ENCODE results near the gene ZNF618.
A peak's percentile ranks its signal among the peaks of the same experiment; 100 is the strongest.

DNA sequence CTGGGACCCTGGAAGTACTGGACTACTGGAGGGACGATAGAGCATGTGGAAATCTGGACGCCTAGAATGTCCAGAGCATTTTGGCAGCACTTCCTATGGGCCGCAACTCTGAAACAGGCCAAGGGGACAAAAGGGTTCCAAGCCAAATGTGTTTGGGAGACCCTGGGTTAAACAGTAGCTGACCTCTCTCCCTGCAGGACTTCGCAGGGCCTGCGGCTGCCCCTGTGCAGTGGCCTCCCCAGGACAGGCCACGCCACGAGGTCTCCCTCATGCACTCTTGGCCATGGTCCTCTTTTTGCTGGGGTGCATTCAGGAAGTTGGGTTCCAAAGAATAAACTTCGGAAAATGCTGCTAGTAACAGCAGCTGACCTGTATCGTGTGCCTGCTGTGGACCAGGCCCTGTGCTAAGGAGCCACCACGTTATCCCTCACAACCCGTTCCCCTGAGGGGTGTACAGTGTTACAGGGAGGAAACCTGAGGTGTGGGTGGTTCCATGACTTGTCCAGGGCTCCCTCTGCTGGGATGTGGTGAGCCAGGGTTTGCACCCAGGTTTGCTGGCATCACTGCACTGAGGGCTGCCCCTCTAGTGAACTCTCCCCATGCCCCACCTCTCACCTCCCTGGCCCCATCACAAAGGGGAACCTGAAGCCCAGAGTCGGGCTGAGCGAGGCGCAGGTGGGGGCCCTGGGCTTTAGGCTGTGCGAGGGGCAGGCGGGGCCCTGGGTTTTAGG lies 122.6 kb downstream of the ZNF618 start:
- TF ChIP-seq POLR2AphosphoS5 (IDR thresholded peaks at IDR 0.05; ENCODE audit: low read depth) = no peak
- TF ChIP-seq, protein P1, sequence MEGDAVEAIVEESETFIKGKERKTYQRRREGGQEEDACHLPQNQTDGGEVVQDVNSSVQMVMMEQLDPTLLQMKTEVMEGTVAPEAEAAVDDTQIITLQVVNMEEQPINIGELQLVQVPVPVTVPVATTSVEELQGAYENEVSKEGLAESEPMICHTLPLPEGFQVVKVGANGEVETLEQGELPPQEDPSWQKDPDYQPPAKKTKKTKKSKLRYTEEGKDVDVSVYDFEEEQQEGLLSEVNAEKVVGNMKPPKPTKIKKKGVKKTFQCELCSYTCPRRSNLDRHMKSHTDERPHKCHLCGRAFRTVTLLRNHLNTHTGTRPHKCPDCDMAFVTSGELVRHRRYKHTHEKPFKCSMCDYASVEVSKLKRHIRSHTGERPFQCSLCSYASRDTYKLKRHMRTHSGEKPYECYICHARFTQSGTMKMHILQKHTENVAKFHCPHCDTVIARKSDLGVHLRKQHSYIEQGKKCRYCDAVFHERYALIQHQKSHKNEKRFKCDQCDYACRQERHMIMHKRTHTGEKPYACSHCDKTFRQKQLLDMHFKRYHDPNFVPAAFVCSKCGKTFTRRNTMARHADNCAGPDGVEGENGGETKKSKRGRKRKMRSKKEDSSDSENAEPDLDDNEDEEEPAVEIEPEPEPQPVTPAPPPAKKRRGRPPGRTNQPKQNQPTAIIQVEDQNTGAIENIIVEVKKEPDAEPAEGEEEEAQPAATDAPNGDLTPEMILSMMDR (conservative IDR thresholded peaks at IDR 0.05; ENCODE audit: low read depth in 2 of 2) = peak; percentile 21 to 61
- TF ChIP-seq EZH2 (IDR thresholded peaks at IDR 0.05; ENCODE audit: low read depth, unreplicated experiment) = no peak
- no peak for TF ChIP-seq REST (IDR thresholded peaks at IDR 0.05; ENCODE audit: unreplicated experiment)
- no peak for TF ChIP-seq EZH2phosphoT487 (IDR thresholded peaks at IDR 0.05; ENCODE audit: unreplicated experiment)
- TF ChIP-seq CREB1 (CRISPR knock-in tag; IDR thresholded peaks at IDR 0.05; ENCODE audit: low read depth) = no peak
